Loucy (cell line): ENCODE measurements around the gene GAL3ST3.

Source experiments
- H2AFZ ChIP-seq: fragments of 200-600 bp; sonication (generic); 2 replicates; pipeline ENCODE4 v1.6.0; 2016; ENCODE audit warnings: antibody characterized with exemption, mild to moderate bottlenecking, low read length, moderate library complexity
- H3F3A ChIP-seq: fragments of 200-600 bp; 2 replicates; pipeline ENCODE4 v1.6.0; 2016; ENCODE audit warnings: antibody characterized with exemption, low read depth, mild to moderate bottlenecking
- H3K27me3 ChIP-seq: fragments of 200-600 bp; sonication (generic); 2 replicates; pipeline ENCODE4 v1.6.1; 2014; ENCODE audit warnings: low read length, mild to moderate bottlenecking; ENCODE audit not compliant: insufficient read depth, poor library complexity, severe bottlenecking
- H3K36me3 ChIP-seq: fragments of 200-600 bp; sonication (generic); 2 replicates; pipeline ENCODE4 v1.6.1; 2016; ENCODE audit warnings: low read length; ENCODE audit not compliant: insufficient read depth
- H3K4me1 ChIP-seq: fragments of 200-600 bp; sonication (generic); 2 replicates; pipeline ENCODE4 v1.5.1; 2014; ENCODE audit warnings: low read length, mild to moderate bottlenecking; ENCODE audit not compliant: insufficient read depth, poor library complexity, severe bottlenecking
- H3K4me2 ChIP-seq: fragments of 200-600 bp; sonication (generic); 2 replicates; pipeline ENCODE4 v1.6.0; 2014; ENCODE audit warnings: antibody characterized with exemption, low read length, low read depth, mild to moderate bottlenecking; ENCODE audit not compliant: poor library complexity, severe bottlenecking
- H3K4me3 ChIP-seq: fragments of 200-600 bp; sonication (generic); 2 replicates; pipeline ENCODE4 v1.5.1; 2014; ENCODE audit warnings: low read length, mild to moderate bottlenecking, mixed read lengths; ENCODE audit not compliant: poor library complexity, severe bottlenecking
- H3K79me2 ChIP-seq: fragments of 200-600 bp; sonication (generic); 2 replicates; pipeline ENCODE4 v1.6.1; 2014; ENCODE audit warnings: low read length; ENCODE audit not compliant: insufficient read depth
- H3K9ac ChIP-seq: fragments of 200-600 bp; sonication (generic); 2 replicates; pipeline ENCODE4 v1.6.0; 2014; ENCODE audit warnings: mild to moderate bottlenecking, low read depth, low read length, moderate library complexity; ENCODE audit not compliant: poor library complexity, severe bottlenecking
- H3K9me2 ChIP-seq: fragments of 200-600 bp; sonication (generic); replicated peaks from 2 replicates; pipeline ENCODE4 v1.6.1; 2016; ENCODE audit warnings: low read depth, low read length, mixed read lengths
- H3K9me3 ChIP-seq: fragments of 200-600 bp; sonication (generic); 2 replicates; pipeline ENCODE4 v1.6.1; 2014; ENCODE audit warnings: mild to moderate bottlenecking, antibody characterized with exemption, low read length, low read depth; ENCODE audit not compliant: insufficient read depth
- H4K20me1 ChIP-seq: fragments of 200-600 bp; sonication (generic); 2 replicates; pipeline ENCODE4 v1.6.0; 2014; ENCODE audit warnings: antibody characterized with exemption, low read length, mild to moderate bottlenecking; ENCODE audit not compliant: insufficient read depth, poor library complexity, severe bottlenecking
- EZH2phosphoT487 ChIP-seq: fragments of 200-600 bp; IDR thresholded peaks from 2 replicates; pipeline ENCODE4 v1.6.1; 2018; ENCODE audit warnings: antibody characterized with exemption, mild to moderate bottlenecking, moderate library complexity, borderline replicate concordance
- TF ChIP-seq, protein P1 (sequence below): fragments of 200-600 bp; sonication (generic); conservative IDR thresholded peaks from 2 replicates; pipeline ENCODE4 v1.5.1; 2014; ENCODE audit warnings: mild to moderate bottlenecking, antibody characterized with exemption, low read length

The GAL3ST3 gene

DNA sequence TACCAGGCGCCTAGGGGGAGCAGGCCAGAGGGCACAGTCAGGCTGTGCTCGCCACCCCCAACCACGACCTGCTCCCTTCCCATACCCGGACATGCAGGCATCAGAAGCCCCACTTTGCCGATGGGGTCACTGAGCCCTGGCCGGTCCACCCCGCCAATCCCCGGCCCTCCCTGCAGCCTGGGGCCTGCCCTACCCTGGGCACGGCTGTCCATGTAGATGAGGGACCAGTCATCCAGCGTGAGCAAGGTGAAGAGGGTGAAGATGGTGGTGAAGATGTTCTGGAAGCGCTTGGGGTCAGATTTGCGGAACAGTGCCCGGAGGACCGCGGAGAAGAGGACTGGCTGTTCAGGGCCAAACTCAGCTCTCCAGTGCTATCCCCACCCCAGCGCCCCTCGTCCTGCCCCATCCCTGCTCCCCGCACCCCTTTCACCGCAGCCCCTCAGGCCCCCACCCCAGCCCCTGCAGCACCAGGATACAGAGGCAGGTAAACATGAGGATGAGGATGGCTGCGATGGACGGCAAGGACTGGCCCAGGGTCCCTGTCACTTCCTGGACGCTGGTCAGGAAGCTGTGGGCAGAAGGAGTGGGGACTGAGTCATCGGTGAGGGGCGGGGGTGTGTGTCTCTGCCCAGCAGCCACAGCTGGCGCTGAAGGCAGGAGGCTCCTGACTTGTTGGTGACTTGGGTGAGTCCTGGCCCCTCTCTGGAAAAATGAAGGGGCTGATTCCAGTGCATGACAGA is 28.2 kb downstream of the GAL3ST3 start:
- Histone ChIP-seq H3K79me2 (no peaks in the 10 kb centered on the region), H3K36me3 (no peaks in the 10 kb centered on the region), H4K20me1 (no peaks in the 10 kb centered on the region), H3K4me1 (peaks cover 20% of the 10 kb centered on the region), H3K4me2 (peak overlapping the region; percentile 67), H3K9me3 (no peaks in the 10 kb centered on the region), H2AFZ (no peak overlapping the region), H3K9ac (peak overlapping the region; percentile 29), H3F3A (no peaks in the 10 kb centered on the region), H3K9me2 (no peaks in the 10 kb centered on the region), H3K4me3 (peak overlapping the region; percentile 47), H3K27me3 (no peaks in the 10 kb centered on the region)
- TF ChIP-seq, protein P1, sequence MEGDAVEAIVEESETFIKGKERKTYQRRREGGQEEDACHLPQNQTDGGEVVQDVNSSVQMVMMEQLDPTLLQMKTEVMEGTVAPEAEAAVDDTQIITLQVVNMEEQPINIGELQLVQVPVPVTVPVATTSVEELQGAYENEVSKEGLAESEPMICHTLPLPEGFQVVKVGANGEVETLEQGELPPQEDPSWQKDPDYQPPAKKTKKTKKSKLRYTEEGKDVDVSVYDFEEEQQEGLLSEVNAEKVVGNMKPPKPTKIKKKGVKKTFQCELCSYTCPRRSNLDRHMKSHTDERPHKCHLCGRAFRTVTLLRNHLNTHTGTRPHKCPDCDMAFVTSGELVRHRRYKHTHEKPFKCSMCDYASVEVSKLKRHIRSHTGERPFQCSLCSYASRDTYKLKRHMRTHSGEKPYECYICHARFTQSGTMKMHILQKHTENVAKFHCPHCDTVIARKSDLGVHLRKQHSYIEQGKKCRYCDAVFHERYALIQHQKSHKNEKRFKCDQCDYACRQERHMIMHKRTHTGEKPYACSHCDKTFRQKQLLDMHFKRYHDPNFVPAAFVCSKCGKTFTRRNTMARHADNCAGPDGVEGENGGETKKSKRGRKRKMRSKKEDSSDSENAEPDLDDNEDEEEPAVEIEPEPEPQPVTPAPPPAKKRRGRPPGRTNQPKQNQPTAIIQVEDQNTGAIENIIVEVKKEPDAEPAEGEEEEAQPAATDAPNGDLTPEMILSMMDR, result no peak

GRCh38 chr11:66020212-66020611 is 28.7 kb downstream of the GAL3ST3 start:
- H3K9me3 ChIP-seq, result no peaks in the 10 kb centered on the region
- H2AFZ ChIP-seq, result no peak overlapping the region
- no peaks in the 10 kb centered on the region for H3K27me3 ChIP-seq
- no peaks in the 10 kb centered on the region for H3K36me3 ChIP-seq
- H3K4me2 ChIP-seq, result peak overlapping the region; percentile 67
- H3F3A ChIP-seq, result no peaks in the 10 kb centered on the region
- no peaks in the 10 kb centered on the region for H3K79me2 ChIP-seq
- peaks cover 20% of the 10 kb centered on the region for H3K4me1 ChIP-seq
- H3K9me2 ChIP-seq, result no peaks in the 10 kb centered on the region
- no peaks in the 10 kb centered on the region for H4K20me1 ChIP-seq
- TF ChIP-seq EZH2phosphoT487, result no peak
- peak overlapping the region; percentile 47 for H3K4me3 ChIP-seq
- H3K9ac ChIP-seq, result no peak overlapping the region

DNA sequence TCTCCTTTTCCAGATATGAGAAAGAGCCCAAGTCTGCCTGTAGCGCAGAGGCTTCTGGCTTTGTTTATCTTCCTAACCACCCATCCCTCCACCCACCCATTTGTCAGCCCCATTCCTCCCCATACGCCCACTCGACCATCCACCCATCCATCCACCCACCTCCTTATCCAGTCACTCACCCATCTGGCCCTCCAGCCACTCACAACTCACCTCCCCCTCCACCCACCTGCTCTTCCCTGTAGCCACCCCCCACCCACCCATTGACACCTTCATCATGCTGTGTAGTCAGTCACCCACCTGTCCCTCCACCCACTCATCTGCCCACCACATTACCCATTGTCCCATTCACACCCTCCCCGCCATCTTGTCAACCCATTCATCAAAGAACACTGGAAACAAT is 31.6 kb downstream of the GAL3ST3 start:
- no peak overlapping the region for H2AFZ ChIP-seq
- no peaks in the 10 kb centered on the region for H3K9me2 ChIP-seq
- TF ChIP-seq EZH2phosphoT487, result no peak
- TF ChIP-seq, protein P1, result no peak
- no peak overlapping the region for H3K4me2 ChIP-seq
- H3K4me1 ChIP-seq, result peaks cover 17% of the 10 kb centered on the region
- no peaks in the 10 kb centered on the region for H3K36me3 ChIP-seq
- H3F3A ChIP-seq, result no peaks in the 10 kb centered on the region
- H3K79me2 ChIP-seq, result no peaks in the 10 kb centered on the region
- no peak overlapping the region for H3K4me3 ChIP-seq
- H3K27me3 ChIP-seq, result no peaks in the 10 kb centered on the region
- H3K9me3 ChIP-seq, result no peaks in the 10 kb centered on the region
- no peaks in the 10 kb centered on the region for H4K20me1 ChIP-seq
- no peak overlapping the region for H3K9ac ChIP-seq

DNA sequence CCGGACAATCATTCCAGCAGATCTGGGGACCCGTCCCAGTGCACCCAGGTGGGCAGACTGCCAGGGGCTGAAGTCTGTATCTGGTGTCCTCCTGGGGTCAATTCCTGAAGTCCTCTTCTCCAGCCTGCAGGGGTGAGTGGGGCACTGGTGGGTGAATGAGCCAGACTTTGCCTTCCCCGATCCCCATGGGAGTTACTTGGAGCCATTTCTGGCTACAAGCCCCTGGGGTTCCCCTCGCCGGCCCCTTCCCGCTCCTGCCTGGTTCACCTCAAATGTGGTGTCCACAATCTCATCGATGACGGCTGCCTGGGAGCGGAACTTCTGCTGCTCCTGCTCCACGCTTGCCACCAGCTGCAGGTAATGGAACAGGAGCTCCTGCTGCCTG is 32.2 kb downstream of the GAL3ST3 start:
- H3K9me3 ChIP-seq, result no peaks in the 10 kb centered on the region
- peaks cover 13% of the 10 kb centered on the region for H3K4me1 ChIP-seq
- H3K79me2 ChIP-seq, result no peaks in the 10 kb centered on the region
- no peaks in the 10 kb centered on the region for H3F3A ChIP-seq
- no peak overlapping the region for H3K4me2 ChIP-seq
- H2AFZ ChIP-seq, result no peak overlapping the region
- H3K9me2 ChIP-seq, result no peaks in the 10 kb centered on the region
- no peaks in the 10 kb centered on the region for H3K27me3 ChIP-seq
- no peaks in the 10 kb centered on the region for H3K36me3 ChIP-seq
- no peak overlapping the region for H3K9ac ChIP-seq
- TF ChIP-seq, protein P1, result no peak
- no peak for TF ChIP-seq EZH2phosphoT487
- no peak overlapping the region for H3K4me3 ChIP-seq
- no peaks in the 10 kb centered on the region for H4K20me1 ChIP-seq
